GM21619 (cell line): ENCODE data around the gene FRY.

ENCODE experiments used
- ATAC-seq: cut with Tn5 transposase; IDR thresholded peaks from one replicate; pipeline ENCODE4 v1.9.1; 2021; ENCODE audit not compliant: unreplicated experiment

FRY gene

DNA sequence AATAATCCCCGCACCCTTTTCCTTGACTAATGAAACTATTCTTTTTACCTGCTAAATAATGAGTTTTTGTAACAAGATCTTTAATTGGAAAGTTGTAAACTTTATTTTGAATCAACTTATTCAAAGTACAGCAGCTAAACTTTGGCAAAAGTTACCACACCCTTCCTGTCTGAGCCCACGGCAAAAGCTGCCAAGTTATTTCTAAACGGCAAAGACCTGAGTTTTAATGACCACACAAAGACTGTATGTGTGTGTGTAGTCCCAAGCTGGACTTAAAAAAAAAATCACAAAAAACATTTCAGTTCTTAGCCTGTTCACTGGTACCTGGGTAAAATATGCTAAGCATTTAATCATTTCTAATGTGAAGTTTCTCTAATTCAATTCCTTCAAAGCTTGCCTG lies 222.8 kb downstream of the FRY start:
- no peak for ATAC-seq

DNA sequence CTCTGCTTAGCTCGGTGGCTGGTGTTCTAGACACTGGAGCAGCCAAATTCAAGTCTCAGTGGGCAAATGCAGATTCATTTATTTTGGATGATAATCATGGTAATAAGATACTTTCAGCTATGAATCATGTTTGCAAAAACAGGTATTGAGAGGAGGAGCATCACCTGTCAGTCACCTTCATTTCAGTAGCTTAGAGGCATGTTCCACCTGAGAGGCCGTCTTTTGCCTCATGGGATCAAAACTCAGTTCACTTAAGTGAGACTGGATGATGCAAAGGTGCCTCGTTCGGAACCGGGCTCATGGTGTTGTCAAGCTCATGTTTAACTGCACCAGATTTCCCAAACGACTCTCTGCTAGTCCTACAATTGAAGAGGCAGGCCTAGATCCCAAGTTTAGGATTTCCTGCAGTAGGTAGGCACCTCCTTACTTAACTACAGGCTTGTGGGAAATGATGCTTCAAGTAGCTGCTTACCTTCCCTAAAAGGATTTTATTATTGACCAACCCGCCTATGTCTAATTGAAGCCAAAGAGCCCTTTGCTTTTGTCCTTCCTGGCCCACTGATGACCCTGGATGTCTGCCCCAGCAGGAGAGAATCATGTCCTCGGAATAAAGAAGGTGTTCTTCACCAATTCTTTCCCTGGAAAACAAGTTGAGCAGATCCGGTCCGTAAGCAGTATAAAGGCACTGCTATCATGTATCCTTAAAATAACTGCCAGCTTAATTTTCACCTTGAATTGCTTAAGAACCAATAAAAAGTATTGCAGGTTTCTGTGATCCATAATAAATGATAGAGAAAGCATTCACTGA lies 223.5 kb downstream of the FRY start:
- no peak for ATAC-seq

DNA sequence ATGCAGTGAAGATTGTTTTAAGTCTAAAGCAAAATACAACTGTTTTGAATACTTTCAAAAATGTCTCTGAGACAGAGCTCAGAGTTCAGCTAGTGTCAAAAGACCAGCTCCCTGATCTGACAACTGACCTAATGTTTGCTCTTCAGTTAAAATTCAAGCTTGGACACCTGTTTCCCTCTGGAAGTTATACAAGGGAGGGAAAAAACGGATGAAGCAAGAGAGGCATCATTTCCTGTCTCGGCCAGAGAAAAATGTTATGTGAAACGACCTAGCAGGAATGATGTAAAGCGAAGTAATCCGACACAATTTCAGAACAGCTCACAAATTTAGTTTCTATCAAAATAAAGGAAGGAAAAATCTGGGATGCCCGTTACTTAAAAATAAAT lies 224.1 kb downstream of the FRY start:
- ATAC-seq = no peak

DNA sequence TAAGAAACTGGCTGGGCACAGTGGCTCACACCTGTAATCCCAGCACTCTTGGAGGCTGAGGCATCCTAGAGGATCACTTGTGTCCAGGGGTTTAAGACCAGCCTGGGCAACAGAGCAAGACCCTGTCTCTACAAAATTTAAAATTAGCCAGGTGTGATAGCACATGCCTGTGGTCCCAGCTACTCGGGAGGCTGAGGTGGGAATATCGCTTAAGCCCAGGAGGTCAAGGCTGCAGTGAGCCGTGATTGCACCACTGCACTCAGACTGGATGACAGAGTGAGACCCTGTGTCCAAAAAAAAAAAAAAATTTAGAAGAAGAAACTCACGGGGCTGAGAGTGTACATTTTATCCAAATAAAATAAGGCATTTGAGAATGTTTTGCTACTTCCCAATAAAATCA lies 224.7 kb downstream of the FRY start:
- ATAC-seq = no peak

DNA sequence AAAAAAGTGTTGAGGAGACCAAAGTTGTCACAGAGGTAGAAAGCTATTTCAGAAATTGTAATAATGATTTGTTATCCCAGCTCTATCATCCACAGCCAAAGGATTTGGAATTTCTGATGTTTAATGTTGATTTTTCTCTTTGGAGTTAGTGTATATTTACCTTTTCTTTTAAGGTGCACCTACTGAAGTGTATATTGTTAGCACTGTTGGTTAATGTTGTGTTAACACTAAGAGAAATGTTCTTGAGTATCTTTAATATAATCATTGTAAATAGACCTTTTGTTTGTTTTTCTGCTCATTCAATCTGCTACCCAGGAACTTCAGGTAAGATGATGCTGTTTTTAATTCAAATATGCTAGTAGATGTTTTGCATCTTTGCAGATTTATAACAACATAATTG lies 226.1 kb downstream of the FRY start:
- no peak for ATAC-seq

DNA sequence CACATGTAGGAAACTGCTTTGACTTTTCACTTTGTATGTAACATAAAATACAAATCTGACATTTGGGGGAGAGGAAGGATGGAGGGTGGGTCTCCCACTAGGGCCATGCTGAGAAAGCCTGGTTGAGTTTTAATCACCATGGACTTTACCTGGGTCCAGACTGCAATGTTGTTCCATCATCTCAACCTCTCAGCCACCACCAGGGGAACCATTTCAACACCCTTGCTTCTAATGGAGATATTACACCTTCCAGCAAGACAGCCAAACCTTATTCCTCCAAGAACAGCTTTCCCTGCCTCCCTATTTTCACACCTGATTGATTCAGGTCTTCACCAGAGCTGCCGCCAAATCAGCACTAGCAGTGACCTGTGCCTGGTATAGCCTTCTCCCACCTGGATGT lies 227.5 kb downstream of the FRY start:
- ATAC-seq = no peak

DNA sequence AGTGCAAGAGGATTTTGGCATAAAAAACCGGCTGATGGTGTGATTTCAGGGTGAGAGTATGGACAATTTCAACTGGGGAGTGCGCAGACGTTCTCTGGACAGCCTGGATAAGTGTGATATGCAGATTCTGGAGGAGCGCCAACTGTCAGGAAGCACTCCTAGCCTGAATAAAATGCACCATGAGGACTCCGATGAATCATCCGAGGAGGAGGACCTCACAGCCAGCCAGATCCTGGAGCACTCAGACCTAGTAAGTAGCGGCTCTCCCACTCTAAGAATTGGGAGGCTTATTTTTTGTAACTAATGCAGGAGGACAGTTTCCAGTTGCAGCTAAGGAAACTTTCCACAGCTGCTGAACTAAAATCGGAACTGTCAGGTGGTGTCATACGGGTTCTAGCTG lies 230.0 kb downstream of the FRY start:
- ATAC-seq = no peak

DNA sequence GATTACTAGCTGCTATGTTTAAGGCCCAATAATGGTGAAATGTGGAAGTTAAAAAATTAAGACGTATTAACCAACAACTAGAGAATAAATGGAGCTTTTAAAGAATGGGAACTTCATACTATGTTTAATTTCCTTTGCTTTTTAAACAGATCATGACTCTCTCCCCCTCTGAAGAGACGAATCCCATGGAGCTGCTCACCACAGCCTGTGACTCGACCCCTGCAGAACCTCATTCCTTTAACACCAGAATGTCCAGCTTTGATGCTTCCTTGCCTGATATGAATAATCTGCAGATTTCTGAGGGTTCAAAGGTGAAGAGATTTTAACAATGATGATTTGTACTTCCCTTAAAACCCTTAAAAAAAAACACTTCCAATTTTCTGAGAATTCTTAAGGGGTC lies 230.6 kb downstream of the FRY start:
- no peak for ATAC-seq

DNA sequence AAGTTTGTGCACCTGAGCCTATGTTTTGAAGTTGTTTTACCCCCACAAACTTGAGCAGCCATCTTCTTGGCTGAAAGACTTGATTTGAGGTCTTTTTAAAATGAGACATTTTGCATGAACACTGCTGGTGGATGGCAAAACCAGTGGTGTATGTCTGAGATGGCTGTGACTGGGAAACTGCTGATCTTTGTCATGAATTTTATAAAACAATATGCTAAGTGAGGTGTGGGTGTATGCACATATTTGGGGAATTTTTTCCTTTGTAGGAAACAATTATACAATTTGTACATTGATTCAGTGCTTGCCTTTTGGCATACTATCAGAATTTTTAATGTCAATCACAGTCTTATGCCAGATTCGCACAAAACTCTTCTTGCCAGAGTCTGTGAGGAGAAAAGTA lies 231.0 kb downstream of the FRY start:
- ATAC-seq = no peak

DNA sequence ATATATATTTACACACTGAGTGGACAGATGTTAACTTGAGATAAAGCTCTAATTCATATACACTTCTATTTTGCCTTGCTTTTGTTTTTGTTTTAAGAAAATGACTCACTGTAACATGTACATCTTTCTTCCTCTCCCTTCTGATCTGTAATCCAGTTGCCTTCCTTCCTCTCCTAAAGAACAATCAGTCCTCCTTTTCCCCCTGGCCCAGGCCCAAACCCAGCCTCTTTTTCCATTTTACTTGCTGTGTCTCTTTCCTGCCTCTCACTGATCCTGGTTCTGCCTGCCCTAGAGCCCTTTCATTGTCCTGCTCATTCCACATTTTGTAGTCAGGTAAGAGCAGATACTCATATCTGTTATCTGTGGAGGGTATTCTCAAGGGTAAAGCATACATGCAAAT lies 232.8 kb downstream of the FRY start:
- no peak for ATAC-seq

DNA sequence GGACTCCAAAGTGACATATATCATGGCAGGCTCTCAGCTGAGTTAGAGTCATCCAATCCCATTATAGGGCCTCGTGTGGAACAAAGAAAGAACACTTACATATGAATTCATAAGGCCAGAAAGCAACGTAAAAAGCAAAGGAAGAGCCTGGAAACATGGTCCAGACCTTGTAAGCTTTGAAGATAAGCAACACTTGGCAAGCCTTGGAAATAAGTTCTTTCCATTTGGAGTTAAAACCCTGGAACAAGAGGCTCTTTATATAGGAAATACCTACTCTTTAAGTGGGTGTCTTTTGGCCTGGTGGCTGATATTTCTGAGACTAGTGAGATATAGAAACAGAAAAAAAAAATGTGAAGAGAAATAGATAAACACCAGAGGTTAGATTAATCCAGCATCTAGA lies 234.2 kb downstream of the FRY start:
- no peak for ATAC-seq

DNA sequence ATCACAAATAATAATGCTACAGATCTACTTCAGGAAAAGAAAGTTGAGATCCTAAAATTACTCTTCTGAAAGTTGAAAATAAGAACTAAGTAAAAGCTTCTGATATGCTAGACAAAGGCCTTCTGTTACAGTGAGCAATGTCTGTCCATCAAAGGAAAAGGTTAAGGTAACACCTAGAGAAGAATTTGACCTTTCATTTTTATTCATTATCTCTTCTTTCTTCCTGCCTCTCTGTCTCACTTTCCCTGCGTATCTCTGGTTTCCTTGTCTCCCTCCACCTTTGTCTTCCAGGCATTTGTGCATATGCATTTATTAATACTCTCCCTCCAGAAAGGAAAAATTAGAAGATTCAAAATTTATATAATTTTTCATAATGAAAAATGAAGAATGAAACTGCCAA lies 234.6 kb downstream of the FRY start:
- ATAC-seq = no peak

DNA sequence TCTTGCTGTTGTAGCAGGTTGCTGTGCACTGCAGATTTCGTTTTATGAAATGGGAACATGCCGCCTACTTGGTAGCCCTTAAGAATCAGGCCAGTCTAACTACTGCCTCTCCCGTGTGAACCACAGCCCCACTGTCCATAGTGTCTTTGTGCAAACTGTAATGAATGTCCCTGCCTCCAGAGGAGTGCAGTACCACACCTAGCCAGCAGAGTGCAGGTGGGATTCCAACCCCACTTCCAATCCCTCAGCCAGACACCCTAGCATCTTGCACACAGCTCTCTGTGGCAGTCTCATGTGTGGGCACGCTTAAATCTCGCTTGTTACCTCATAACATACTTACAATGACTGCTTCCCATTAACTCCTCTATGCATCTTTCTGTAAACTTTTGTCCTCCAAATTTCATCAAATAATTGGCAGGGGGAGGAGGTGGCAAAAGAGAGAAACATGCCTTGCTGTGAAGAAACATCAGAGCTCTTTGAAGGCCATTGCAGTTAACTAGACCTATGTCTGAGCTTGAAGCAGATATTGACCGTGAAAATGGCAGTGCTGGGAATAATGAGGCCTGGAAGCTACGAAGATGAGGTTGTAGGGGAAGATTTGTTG lies 236.4 kb downstream of the FRY start:
- ATAC-seq = peak; percentile 86

DNA sequence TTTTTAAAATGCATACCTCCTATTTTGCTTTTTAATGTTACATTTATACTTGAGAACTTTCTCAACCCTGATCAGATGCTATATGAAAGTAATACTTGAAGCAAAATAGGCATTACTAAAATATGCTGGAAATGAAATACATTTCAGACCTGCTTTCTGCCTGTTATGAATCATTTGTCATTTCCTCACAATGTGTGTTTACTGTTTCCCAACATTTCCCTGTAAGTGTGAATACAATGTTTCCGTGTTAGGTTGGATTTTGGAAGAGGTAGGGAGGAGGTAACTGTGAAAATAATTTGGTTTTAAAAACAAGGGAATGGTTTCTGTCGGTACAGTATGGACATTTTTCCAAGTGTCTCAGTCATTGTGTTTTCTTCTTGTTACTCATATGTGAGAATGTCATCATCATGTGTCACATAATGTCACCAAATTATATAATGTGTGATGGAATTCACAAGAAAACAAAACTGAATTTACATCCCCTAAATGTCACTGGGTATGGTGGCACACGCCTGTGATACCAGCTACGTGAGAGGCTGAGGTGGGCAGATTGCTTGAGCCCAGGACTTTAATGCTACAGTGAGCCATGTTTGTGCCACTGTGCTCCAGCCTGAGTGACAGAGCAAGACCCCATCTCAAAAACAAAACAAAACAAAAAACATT lies 240.6 kb downstream of the FRY start:
- no peak for ATAC-seq

DNA sequence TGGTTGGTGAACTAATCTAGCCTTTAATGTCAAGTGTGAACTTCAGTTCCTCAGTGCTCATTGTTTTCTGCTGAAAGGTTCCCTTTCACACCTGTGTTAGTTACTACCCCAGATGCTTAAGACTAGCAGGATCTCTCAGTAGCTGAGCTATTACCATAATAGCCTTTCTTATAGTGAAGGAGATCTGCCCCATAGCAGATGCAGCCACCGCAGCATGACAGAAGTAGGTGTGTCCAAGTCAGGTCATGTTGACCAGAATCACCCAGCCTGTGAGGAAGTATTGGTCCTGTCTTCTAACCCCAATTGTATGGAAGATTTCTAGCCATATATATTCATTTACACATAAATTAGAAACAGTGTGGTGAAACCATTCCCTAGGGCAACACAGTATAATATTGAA lies 246.3 kb downstream of the FRY start:
- no peak for ATAC-seq

DNA sequence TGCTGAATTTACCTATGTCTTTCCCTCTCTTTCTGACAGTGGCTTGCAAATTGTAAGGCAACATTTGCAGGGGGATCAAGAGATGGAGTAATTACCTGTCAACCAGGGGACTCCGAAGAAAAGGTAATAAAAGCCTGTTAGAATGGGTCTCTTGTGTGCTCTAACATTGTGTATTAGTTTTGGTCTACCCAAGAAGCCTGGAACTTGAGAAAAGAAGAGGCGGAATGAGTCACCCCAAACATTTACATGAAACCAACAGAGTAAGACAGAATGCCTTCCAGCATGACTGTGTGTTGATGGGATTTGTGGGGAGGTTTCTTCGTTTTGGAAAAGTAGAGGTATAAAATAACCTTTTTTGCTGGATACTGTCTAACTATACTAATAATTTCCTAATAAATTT lies 246.9 kb downstream of the FRY start:
- ATAC-seq = no peak

DNA sequence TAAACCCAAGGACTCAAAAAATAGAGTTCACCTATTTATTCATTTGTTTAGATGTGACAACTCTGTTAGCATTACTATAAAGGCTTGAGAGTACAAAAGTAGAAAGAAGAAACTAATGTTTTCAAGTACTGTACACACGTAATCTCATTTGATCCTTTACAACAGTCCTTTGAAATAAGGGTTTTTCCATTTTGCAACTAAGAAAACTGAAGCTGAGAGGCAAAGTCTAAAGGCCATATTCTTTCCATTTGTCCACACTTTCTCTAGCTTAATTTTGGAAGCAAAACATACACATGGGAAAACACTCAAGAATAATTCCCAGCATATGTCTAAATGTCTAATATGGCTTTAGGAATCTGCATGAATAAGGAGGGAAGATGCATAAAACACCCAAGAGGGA lies 249.5 kb downstream of the FRY start:
- no peak for ATAC-seq

DNA sequence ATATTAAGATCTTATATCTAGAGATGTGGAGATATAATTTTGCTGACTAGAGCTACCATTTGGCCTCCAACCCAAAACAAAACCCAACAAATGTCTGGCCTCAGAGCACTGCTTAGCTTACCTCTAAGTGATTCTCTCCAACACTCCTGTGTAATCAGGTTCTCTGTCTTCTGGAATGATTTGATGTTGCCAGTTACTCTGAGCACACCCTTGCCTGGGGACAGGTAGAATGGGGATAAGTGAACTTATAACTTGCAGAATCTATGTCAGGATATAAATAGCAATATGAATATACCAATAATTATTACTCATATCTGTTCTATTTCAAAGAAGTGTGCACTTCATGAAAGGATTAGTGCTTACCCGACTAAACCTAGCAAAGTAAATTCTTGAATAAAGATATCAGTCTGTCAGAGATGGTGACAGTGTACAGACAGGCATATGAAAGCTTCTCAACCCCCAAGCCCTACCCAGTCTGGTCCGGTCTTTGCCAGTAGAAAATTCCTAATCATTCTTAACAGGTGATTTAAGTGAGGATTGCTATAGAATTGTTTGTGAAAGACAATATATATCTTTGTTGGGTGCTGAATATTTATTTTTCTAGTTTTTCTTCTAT lies 250.6 kb downstream of the FRY start:
- no peak for ATAC-seq

DNA sequence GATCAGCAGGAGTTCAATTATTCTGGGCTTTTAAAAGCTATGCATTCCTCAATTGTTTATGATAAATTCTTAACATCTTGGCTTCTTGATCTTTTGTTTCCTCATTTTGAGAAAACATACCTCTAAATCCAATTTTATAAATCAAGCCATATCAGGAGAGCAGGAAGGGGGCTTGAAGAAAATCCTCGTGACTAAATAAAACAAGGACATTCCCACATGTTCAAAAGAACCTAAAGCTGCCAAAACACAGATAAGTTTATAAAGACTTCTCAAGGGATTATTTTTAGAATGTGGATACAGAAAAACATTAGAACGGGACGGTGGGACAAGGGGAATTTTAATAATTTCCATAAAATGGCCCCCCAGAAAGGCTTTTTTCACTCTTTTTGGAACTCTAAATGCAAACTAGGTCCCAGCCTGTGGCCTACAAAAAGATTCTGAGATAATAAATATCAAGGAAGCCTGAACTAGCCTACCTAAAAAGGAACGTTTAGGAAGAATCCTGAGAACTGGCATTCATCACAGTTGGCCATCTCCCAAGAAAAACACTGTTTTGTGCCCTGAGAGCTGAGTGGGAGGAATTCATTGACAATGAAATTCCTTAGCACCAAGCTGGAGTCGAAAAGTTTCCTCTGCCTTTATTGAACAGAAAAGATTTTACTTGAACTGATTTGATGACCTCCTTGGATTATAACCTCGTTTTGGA lies 253.5 kb downstream of the FRY start:
- ATAC-seq = no peak

DNA sequence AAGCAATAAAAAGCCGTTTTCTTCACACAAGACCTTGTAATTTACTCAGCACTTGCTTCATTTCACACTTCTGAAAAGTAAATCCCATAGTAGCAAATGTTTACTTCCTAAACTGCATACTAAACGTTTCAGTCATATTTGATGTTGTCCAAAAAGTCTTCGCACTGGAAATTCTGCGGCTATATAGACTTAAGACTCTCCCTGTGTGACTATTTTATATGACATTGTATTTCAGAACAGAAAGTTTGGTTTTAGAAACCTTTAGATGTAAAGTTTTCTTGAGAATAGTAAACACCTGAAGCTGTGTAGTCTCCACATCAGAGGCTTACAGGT lies 254.0 kb downstream of the FRY start:
- ATAC-seq = no peak

DNA sequence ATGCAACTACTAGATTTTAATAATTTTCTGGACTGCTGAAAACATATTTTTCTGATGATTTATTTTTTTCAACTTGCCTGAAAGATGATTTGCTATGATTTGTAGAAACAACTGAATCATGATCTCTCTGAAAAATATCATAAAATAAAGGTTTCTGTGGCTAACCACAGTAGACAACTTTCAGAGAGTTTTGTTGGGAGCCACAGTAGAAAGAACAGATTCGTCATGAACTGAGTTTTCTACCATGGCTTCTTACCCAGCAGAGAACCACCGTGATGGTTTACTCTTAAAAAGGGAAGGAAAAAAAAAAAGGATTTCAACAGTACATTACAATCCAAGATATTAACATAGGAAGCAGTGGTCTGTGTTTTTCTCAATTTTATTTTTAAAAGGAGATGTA lies 265.6 kb downstream of the FRY start:
- no peak for ATAC-seq

DNA sequence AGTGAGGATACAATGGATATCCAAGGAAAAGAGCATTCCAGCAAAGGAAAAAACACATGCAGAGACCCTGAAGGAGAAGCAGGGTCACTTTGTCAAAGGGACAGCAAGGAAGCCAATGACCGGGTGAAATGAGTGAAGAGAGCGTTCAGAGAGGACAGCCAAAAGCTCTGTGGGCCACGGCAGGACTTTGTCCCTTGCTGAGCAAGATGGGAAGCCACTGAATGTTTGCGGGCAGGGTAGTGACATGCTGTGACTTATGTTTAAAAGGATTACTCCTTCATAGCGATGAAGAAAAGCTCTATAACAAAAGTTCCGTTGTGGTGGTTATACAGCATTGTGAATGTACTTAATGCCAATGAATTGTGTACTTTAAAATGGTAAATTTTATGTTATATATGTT lies 267.1 kb downstream of the FRY start:
- ATAC-seq = no peak
